K562 (cell line): ENCODE measurements around the gene RARRES2. TPM values are rescaled to one million over a fixed set of nuclear protein-coding genes. Genes with fewer than 3 reads are reported as not detected.
A peak's percentile ranks its signal among the peaks of the same experiment; 100 is the strongest.

Source experiments
- CHD1 ChIP-seq: fragments of 200-600 bp; sonication (generic); IDR thresholded peaks from one replicate; pipeline ENCODE4 v1.6.1; 2012; ENCODE audit warnings: mild to moderate bottlenecking, moderate library complexity, low read length, inconsistent platforms
- DNMT1 ChIP-seq: fragments of 450-650 bp; IDR thresholded peaks from 2 replicates; pipeline ENCODE4 v1.6.1; 2016; ENCODE audit warnings: antibody characterized with exemption, mild to moderate bottlenecking
- EWSR1 ChIP-seq: fragments of 450-650 bp; IDR thresholded peaks from 2 replicates; pipeline ENCODE4 v1.6.1; 2018; ENCODE audit warnings: borderline replicate concordance, mild to moderate bottlenecking, low read depth, moderate library complexity; ENCODE audit not compliant: partially characterized antibody
- GATAD2A ChIP-seq: fragments of 450-650 bp; IDR thresholded peaks from 2 replicates; pipeline ENCODE4 v1.6.1; 2017
- HDAC6 ChIP-seq: IDR thresholded peaks from 2 replicates; pipeline ENCODE4 v1.6.1; 2012; ENCODE audit warnings: low read depth, mild to moderate bottlenecking, control low read depth, inconsistent platforms, low read length, moderate library complexity
- KAT7 ChIP-seq: sonication (generic); formaldehyde crosslinking; IDR thresholded peaks from 2 replicates; pipeline ENCODE4 v1.8.0; 2022; ENCODE audit warnings: missing genetic modification reagents, mild to moderate bottlenecking, borderline replicate concordance
- NR2C2 ChIP-seq, 2 experiments: fragments of 200-800 bp in 1 of 2; sonication (Bioruptor generic) in 1 of 2; sonication (generic) in 1 of 2; formaldehyde crosslinking in 1 of 2; IDR thresholded peaks; 2 replicates each; pipeline versions ENCODE4 v1.6.1 to v1.8.0; 2016 to 2022; ENCODE audit warnings: mild to moderate bottlenecking in 1 of 2, missing compliant biosample characterization in 1 of 2, missing genetic modification characterization in 1 of 2, missing genetic modification reagents in 1 of 2
- NRF1 ChIP-seq, 2 experiments: fragments of 450-650 bp; IDR thresholded peaks in 1 of 2; conservative IDR thresholded peaks in 1 of 2; 2 replicates each; pipeline ENCODE4 v1.6.1; 2014; ENCODE audit warnings: mild to moderate bottlenecking in 2 of 2
- SPI1 ChIP-seq: IDR thresholded peaks from 2 replicates; pipeline ENCODE4 v1.6.1; 2011; ENCODE audit warnings: low read depth, low read length, control low read depth, borderline replicate concordance
- ZNF584 ChIP-seq: fragments of 200-800 bp; sonication (Bioruptor generic); IDR thresholded peaks from 2 replicates; pipeline ENCODE4 v1.6.1; 2016; ENCODE audit warnings: low read depth, mild to moderate bottlenecking, missing genetic modification characterization, missing compliant biosample characterization
- polyA plus RNA-seq, 8 experiments: library from polyadenylated mRNA; depleted of rRNA in 4 of 8; stranded (reverse) in 5 of 8; unstranded in 3 of 8; fragments of >200 nt; fragmentation: Nextera tagmentation in 2 of 8; fragmentation: Illumina TruSeq in 1 of 8; extraction: Ambion mirVana in 2 of 8; extraction: Trizol in 1 of 8; gene quantifications; 2 replicates each; pipeline versions ENCODE4 v1.2.1 to v1.2.3, GENCODE V29; 2011 to 2014; ENCODE audit warnings: inconsistent platforms in 1 of 8, missing spikeins in 1 of 8
- total RNA-seq, 7 experiments: library from RNA; depleted of rRNA in 6 of 7; stranded (reverse); fragments of >200 nt in 6 of 7; fragmentation: Illumina TruSeq in 2 of 7; extraction: Trizol in 2 of 7; gene quantifications; 2 replicates each; pipeline versions ENCODE4 v1.2.1 to v1.2.3, GENCODE V29; 2011 to 2021; ENCODE audit warnings: low replicate concordance in 1 of 7
- TF ChIP-seq, protein P1 (sequence below), 2 experiments: fragments of 450-650 bp; formaldehyde crosslinking in 1 of 2; IDR thresholded peaks; 2 replicates each; pipeline versions ENCODE4 v1.4.0 to v1.6.1; 2014 to 2020; ENCODE audit warnings: mild to moderate bottlenecking in 2 of 2, borderline replicate concordance in 1 of 2, low read depth in 1 of 2
- TF ChIP-seq, protein P2 (sequence below): fragments of 450-650 bp; IDR thresholded peaks from 2 replicates; pipeline ENCODE4 v1.6.1; 2018; ENCODE audit not compliant: partially characterized antibody

The RARRES2 gene
- total and polyA plus RNA-seq, 9 of the 15 experiments (the other 6 are each of a cell fraction or from before 2014, with no cell fraction given), result 0.11 to 1.7 (median 0.23) TPM; not detected in 6

DNA sequence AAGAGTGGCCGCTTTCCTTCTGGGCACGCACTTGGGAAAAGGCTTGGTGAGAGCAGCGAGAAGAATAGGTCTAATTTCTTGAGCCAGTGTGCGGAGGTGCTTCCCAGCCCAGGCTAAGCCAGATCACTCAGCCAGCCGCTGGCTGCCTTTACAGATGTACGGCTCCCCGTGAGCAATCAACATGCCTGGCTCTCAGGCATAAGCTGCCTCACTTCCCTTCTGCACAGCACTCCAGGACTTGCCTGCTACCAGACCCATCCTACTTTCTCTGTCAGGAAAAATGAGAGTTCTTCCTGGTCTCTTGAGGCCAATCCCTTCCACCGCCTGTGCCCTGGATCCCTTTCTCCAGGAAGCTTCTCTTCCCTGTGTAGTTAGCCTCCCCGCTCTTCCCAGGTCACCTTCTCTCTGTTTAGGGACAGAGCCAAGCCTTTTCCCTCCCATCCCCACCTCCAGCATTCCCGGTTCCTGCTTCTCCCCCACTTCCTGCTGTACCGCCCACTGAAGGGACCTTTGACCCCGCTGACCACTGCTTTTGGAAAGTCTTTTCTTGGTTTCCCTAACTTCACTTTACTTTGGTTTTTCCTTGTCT, 17.0 kb downstream of the RARRES2 start (continued):
- TF ChIP-seq, protein P1, sequence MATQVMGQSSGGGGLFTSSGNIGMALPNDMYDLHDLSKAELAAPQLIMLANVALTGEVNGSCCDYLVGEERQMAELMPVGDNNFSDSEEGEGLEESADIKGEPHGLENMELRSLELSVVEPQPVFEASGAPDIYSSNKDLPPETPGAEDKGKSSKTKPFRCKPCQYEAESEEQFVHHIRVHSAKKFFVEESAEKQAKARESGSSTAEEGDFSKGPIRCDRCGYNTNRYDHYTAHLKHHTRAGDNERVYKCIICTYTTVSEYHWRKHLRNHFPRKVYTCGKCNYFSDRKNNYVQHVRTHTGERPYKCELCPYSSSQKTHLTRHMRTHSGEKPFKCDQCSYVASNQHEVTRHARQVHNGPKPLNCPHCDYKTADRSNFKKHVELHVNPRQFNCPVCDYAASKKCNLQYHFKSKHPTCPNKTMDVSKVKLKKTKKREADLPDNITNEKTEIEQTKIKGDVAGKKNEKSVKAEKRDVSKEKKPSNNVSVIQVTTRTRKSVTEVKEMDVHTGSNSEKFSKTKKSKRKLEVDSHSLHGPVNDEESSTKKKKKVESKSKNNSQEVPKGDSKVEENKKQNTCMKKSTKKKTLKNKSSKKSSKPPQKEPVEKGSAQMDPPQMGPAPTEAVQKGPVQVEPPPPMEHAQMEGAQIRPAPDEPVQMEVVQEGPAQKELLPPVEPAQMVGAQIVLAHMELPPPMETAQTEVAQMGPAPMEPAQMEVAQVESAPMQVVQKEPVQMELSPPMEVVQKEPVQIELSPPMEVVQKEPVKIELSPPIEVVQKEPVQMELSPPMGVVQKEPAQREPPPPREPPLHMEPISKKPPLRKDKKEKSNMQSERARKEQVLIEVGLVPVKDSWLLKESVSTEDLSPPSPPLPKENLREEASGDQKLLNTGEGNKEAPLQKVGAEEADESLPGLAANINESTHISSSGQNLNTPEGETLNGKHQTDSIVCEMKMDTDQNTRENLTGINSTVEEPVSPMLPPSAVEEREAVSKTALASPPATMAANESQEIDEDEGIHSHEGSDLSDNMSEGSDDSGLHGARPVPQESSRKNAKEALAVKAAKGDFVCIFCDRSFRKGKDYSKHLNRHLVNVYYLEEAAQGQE (IDR thresholded peaks at IDR 0.05; ENCODE audit: borderline replicate concordance), result no peak
- TF ChIP-seq, protein P1 (CRISPR knock-in tag; IDR thresholded peaks at IDR 0.05; ENCODE audit: low read depth), result peak; percentile 23; the same call in 1 of the 2 replicates
- TF ChIP-seq, protein P2, sequence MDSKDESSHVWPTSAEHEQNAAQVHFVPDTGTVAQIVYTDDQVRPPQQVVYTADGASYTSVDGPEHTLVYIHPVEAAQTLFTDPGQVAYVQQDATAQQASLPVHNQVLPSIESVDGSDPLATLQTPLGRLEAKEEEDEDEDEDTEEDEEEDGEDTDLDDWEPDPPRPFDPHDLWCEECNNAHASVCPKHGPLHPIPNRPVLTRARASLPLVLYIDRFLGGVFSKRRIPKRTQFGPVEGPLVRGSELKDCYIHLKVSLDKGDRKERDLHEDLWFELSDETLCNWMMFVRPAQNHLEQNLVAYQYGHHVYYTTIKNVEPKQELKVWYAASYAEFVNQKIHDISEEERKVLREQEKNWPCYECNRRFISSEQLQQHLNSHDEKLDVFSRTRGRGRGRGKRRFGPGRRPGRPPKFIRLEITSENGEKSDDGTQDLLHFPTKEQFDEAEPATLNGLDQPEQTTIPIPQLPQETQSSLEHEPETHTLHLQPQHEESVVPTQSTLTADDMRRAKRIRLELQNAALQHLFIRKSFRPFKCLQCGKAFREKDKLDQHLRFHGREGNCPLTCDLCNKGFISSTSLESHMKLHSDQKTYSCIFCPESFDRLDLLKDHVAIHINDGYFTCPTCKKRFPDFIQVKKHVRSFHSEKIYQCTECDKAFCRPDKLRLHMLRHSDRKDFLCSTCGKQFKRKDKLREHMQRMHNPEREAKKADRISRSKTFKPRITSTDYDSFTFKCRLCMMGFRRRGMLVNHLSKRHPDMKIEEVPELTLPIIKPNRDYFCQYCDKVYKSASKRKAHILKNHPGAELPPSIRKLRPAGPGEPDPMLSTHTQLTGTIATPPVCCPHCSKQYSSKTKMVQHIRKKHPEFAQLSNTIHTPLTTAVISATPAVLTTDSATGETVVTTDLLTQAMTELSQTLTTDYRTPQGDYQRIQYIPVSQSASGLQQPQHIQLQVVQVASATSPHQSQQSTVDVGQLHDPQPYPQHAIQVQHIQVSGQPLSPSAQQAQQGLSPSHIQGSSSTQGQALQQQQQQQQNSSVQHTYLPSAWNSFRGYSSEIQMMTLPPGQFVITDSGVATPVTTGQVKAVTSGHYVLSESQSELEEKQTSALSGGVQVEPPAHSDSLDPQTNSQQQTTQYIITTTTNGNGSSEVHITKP, result peak; percentile 14
- no peak for TF ChIP-seq KAT7
- TF ChIP-seq EWSR1, result no peak
- TF ChIP-seq DNMT1, result 0 out of 2 replicates have a peak, but pooled peaks have one; percentile 45
- TF ChIP-seq HDAC6, result peak; percentile 14; the same call in 1 of the 2 replicates
- no peak for TF ChIP-seq NR2C2 (CRISPR knock-in tag; IDR thresholded peaks at IDR 0.05)
- TF ChIP-seq NR2C2 (tag; IDR thresholded peaks at IDR 0.05), result peak; percentile 84
- 0 out of 2 replicates have a peak, but pooled peaks have one; percentile 8 for TF ChIP-seq ZNF584
- TF ChIP-seq CHD1, result peak; percentile 88
- TF ChIP-seq NRF1 (conservative IDR thresholded peaks at IDR 0.05 in 1 of 2, IDR thresholded peaks at IDR 0.05 in 1 of 2), result no peak
- no peak for TF ChIP-seq GATAD2A
- TF ChIP-seq SPI1, result 0 out of 2 replicates have a peak, but pooled peaks have one; percentile 17
